ENCODE measurements around the gene SH3BP5. TPM values are rescaled to one million over a fixed set of nuclear protein-coding genes. Genes with fewer than 3 reads are reported as not detected.

SH3BP5 gene
- total and polyA plus RNA-seq, 9 donors = 80.4 to 205 (median 142) TPM

DNA sequence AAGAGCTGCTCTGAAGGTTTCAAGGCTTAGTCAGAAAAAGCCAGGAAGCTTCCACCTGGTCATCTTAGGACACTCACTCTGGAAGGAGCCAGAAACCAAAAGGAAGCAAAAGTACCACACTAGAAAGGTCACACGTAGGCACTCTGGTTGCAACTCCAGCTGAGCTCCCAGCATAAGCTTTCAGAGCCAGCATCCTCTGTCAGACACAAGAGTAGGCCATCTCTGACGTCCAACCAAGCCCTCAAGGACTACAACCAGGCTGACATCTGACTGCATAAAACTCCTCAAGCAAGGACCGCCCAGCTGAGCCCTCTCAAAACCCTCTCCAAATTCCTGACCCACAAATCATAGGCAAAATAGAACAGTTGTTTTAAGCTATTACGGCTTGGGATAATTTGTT lies 12.8 kb downstream of the SH3BP5 start:
- Histone ChIP-seq H3K4me3 (no peak overlapping the region), H3K27me3 (no peaks in the 10 kb centered on the region), H3K9me3 (no peaks in the 10 kb centered on the region), H3K4me1 (ENCODE audit: insufficient read depth) (peaks cover 47% of the 10 kb centered on the region), H3K27ac (peak overlapping the region; percentile 61 to 79), H3K36me3 (no peaks in the 10 kb centered on the region)
- intact Hi-C loops (cut with DNase I) = no loop called here
- DNase-seq = peak in 4 of 5 donors; percentile 57 to 62 (median 58)
- no peak for TF ChIP-seq EP300 (IDR thresholded peaks at IDR 0.05)
- TF ChIP-seq, protein P1, sequence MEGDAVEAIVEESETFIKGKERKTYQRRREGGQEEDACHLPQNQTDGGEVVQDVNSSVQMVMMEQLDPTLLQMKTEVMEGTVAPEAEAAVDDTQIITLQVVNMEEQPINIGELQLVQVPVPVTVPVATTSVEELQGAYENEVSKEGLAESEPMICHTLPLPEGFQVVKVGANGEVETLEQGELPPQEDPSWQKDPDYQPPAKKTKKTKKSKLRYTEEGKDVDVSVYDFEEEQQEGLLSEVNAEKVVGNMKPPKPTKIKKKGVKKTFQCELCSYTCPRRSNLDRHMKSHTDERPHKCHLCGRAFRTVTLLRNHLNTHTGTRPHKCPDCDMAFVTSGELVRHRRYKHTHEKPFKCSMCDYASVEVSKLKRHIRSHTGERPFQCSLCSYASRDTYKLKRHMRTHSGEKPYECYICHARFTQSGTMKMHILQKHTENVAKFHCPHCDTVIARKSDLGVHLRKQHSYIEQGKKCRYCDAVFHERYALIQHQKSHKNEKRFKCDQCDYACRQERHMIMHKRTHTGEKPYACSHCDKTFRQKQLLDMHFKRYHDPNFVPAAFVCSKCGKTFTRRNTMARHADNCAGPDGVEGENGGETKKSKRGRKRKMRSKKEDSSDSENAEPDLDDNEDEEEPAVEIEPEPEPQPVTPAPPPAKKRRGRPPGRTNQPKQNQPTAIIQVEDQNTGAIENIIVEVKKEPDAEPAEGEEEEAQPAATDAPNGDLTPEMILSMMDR (IDR thresholded peaks at IDR 0.05) = no peak
- TF ChIP-seq POLR2A (IDR thresholded peaks at IDR 0.05) = no peak
- 4 to 7% (median 5%) methylated on average over 4 of the region's 4 CpGs for WGBS, 3 donors

DNA sequence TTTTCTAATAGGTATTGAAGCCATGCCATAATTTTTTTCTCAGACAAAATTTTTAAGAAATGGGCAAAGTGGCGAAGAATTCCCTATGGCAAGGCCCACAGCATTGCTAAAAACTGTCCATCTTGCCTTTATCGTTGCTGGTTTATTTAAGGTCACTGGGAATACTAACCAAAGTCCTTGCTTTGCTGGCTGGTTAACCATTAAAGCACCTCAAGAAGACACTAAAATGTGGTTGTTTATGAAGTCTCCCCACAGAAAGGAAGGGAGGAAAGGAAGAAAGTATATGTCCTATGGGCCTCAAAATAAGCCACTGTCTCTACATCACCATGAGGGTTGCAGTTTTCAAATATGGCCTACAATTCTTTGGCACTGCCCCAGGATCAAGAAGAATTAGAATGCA lies 13.2 kb downstream of the SH3BP5 start:
- Histone ChIP-seq H3K27ac (peak overlapping the region; percentile 61 to 79), H3K4me3 (no peak overlapping the region), H3K27me3 (no peaks in the 10 kb centered on the region), H3K9me3 (no peaks in the 10 kb centered on the region), H3K4me1 (ENCODE audit: insufficient read depth) (peaks cover 43% of the 10 kb centered on the region), H3K36me3 (no peaks in the 10 kb centered on the region)
- intact Hi-C loops (cut with DNase I) = no loop called here
- TF ChIP-seq POLR2A (IDR thresholded peaks at IDR 0.05) (no peak), EP300 (IDR thresholded peaks at IDR 0.05) (no peak)
- TF ChIP-seq, protein P1 (IDR thresholded peaks at IDR 0.05) = no peak
- no peak for DNase-seq
- 38 to 53% (median 51%) methylated on average over 2 of the region's 2 CpGs for WGBS, 3 donors

DNA sequence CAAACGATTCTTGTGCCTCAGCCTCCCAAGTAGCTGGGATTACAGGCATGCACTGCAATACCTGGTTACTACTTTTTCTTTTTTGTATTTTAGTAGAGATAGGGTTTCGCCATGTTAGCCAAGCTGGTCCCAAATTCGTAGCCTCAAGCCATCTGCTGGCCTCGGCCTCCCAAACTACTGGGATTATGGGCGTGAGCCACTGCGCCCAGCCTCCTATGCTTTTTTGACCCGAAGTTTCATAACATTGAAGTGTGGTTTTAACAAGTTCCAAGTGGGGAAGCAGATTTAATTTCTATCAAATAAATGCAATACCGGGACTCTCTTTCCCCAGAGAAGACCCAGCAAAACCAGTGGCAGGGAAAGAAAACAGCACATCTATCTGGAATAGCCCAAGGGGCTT lies 13.7 kb downstream of the SH3BP5 start:
- TF ChIP-seq POLR2A (IDR thresholded peaks at IDR 0.05) = no peak
- TF ChIP-seq EP300 (IDR thresholded peaks at IDR 0.05) = no peak
- TF ChIP-seq, protein P1 (IDR thresholded peaks at IDR 0.05) = no peak
- Histone ChIP-seq H3K4me1 (ENCODE audit: insufficient read depth) (peaks cover 40% of the 10 kb centered on the region), H3K9me3 (no peaks in the 10 kb centered on the region), H3K4me3 (no peak overlapping the region), H3K36me3 (no peaks in the 10 kb centered on the region), H3K27me3 (no peaks in the 10 kb centered on the region), H3K27ac (peak overlapping the region; percentile 61 to 79)
- DNase-seq = no peak
- 20 to 45% (median 41%) methylated on average over 8 of the region's 8 CpGs for WGBS, 3 donors
- intact Hi-C loops (cut with DNase I) = no loop called here

DNA sequence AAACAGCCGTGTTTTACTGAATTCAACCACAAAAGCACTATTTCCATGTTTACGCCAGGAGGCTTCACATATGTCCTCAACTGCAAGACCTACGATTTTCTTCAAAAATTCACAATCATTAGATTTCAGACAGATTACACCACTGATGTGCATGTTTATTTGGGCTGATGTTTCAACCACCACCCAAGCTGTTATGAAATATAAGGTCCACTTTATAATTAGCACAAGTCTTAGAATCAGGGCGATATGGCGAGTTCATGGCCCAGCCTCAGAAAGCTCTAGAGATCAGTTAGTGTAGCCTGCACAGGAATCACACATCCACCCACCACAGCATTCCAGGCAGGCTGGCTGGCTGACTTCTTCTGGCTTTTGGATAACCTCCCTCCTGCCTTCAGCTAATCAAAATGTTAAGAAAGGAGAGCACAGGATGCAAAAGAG lies 15.4 kb downstream of the SH3BP5 start:
- no peak overlapping the region for H3K4me3 ChIP-seq
- no peak for DNase-seq
- no peaks in the 10 kb centered on the region for H3K27me3 ChIP-seq
- peak overlapping the region; percentile 28 to 79 for H3K27ac ChIP-seq
- TF ChIP-seq EP300 (IDR thresholded peaks at IDR 0.05) (no peak), POLR2A (IDR thresholded peaks at IDR 0.05) (no peak)
- TF ChIP-seq, protein P1 (IDR thresholded peaks at IDR 0.05) = no peak
- 30 to 33% (median 32%) methylated on average over 5 of the region's 5 CpGs for WGBS, 3 donors
- intact Hi-C loops (cut with DNase I) = no loop called here
- peaks cover 30% of the 10 kb centered on the region for H3K4me1 ChIP-seq (ENCODE audit: insufficient read depth)
- H3K9me3 ChIP-seq = no peaks in the 10 kb centered on the region
- H3K36me3 ChIP-seq = no peaks in the 10 kb centered on the region
